SU-DHL-6 (cell line): ENCODE measurements around the gene RBM17.

Experiments used
- EZH2phosphoT487 ChIP-seq: fragments of 200-600 bp; sonication (generic), shearing (Covaris generic); conservative IDR thresholded peaks from 2 replicates; pipeline ENCODE4 v1.6.1; 2018; ENCODE audit warnings: mild to moderate bottlenecking, antibody characterized with exemption, low read length, moderate library complexity, mixed read lengths
- TF ChIP-seq, protein P1 (sequence below): fragments of 200-600 bp; sonication (generic); IDR thresholded peaks from one replicate; pipeline ENCODE4 v1.5.1; 2017; ENCODE audit warnings: antibody characterized with exemption, mild to moderate bottlenecking, low read length, moderate library complexity; ENCODE audit not compliant: insufficient read depth, poor library complexity, severe bottlenecking

DNA sequence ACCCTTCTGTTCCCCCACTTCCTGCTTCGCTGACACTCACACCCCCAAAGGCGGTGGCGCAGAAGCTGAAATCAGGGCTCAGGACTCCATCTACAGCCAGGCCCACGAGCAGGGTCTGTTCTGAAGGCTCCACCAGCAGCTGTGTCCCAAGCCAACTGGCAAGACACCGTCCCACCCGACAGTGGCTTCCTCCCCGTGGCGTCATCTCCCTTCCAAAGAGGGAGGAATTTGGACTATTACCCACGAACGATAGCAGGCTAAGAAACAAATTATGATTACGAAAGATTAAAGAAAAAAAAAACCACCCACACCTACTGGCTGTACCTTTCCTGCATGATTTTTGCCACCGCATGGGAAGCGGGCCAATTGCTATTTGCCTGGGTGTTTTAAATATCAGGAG is 54.3 kb downstream of the RBM17 start:
- TF ChIP-seq, protein P1, sequence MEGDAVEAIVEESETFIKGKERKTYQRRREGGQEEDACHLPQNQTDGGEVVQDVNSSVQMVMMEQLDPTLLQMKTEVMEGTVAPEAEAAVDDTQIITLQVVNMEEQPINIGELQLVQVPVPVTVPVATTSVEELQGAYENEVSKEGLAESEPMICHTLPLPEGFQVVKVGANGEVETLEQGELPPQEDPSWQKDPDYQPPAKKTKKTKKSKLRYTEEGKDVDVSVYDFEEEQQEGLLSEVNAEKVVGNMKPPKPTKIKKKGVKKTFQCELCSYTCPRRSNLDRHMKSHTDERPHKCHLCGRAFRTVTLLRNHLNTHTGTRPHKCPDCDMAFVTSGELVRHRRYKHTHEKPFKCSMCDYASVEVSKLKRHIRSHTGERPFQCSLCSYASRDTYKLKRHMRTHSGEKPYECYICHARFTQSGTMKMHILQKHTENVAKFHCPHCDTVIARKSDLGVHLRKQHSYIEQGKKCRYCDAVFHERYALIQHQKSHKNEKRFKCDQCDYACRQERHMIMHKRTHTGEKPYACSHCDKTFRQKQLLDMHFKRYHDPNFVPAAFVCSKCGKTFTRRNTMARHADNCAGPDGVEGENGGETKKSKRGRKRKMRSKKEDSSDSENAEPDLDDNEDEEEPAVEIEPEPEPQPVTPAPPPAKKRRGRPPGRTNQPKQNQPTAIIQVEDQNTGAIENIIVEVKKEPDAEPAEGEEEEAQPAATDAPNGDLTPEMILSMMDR: no peak
- no peak for TF ChIP-seq EZH2phosphoT487
